Endothelial cell of umbilical vein (primary cell): Measurements from ENCODE around the gene SERTAD4. TPM values are rescaled to one million over a fixed set of nuclear protein-coding genes. Genes with fewer than 3 reads are reported as not detected.

Experiments
- BruUV-seq: library from RNA; stranded (reverse); fragments of 400-500 nt; replicated peaks from 2 replicates; lab custom pipeline; 2021; lab: Mats Ljungman, UMichigan
- CTCF ChIA-PET: fragments of 300-600, 350-600 bp; sonication (Branson Sonifier 250); formaldehyde crosslinking; loops from one replicate; lab custom pipeline; 2021; ENCODE audit warnings: antibody characterized with exemption, inconsistent platforms; lab: Charles Lee
- POLR2A ChIA-PET: fragments of 300-600, 350-600 bp; sonication (Branson Sonifier 250); formaldehyde crosslinking; loops from one replicate; lab custom pipeline; 2021; ENCODE audit warnings: antibody characterized with exemption, inconsistent platforms; lab: Charles Lee
- DNase-seq: peaks from one replicate; pipeline ENCODE4 v3.0.0-alpha.2; 2011; ENCODE audit warnings: low read depth, low spot score
- FAIRE-seq: peaks from 2 replicates; lab custom pipeline; 2011; peaks lifted over from hg19 to GRCh38; lab: Jason Lieb, UNC
- H2AFZ ChIP-seq: 2 replicates; pipeline ENCODE4 v1.6.0; 2012; ENCODE audit warnings: low read depth, low read length, control low read depth, inconsistent platforms
- H3K27ac ChIP-seq: 2 replicates; pipeline ENCODE4 v1.5.1; 2011; ENCODE audit warnings: low read depth, mild to moderate bottlenecking, control low read depth, low read length, moderate library complexity; ENCODE audit not compliant: insufficient read depth
- H3K27me3 ChIP-seq, 2 experiments: 2 replicates each; pipeline versions ENCODE4 v1.6.0 to v1.6.1; 2011; ENCODE audit warnings: low read length in 2 of 2, mixed read lengths in 1 of 2; ENCODE audit not compliant: control insufficient read depth in 2 of 2, insufficient read depth in 2 of 2
- H3K36me3 ChIP-seq, 2 experiments: 2 replicates in 1 of 2; 3 replicates in 1 of 2; pipeline ENCODE4 v1.5.1; 2011; ENCODE audit warnings: low read length in 2 of 2, mild to moderate bottlenecking in 1 of 2, moderate library complexity in 1 of 2; ENCODE audit not compliant: control insufficient read depth in 2 of 2, insufficient read depth in 2 of 2; ENCODE audit errors: extremely low read depth in 1 of 2
- H3K4me1 ChIP-seq: 3 replicates; pipeline ENCODE4 v1.5.1; 2011; ENCODE audit warnings: mild to moderate bottlenecking, low read length; ENCODE audit not compliant: control insufficient read depth, insufficient read depth; ENCODE audit errors: extremely low read depth
- H3K4me2 ChIP-seq: 2 replicates; pipeline ENCODE4 v1.6.1; 2011; ENCODE audit warnings: low read length, control low read depth, mixed read lengths; ENCODE audit not compliant: insufficient read depth
- H3K4me3 ChIP-seq, 3 experiments: fragments of 200-600 bp in 1 of 3; sonication (generic), shearing (Covaris generic) in 1 of 3; replicated peaks in 1 of 3; 2 replicates each; pipeline ENCODE4 v1.5.1; 2011 to 2016; ENCODE audit warnings: control low read depth in 3 of 3, low read length in 3 of 3, mild to moderate bottlenecking in 2 of 3, inconsistent platforms in 1 of 3, low read depth in 1 of 3, moderate library complexity in 1 of 3; ENCODE audit not compliant: insufficient read depth in 1 of 3
- H3K79me2 ChIP-seq: 2 replicates; pipeline ENCODE4 v1.6.0; 2012; ENCODE audit warnings: low read length, inconsistent platforms; ENCODE audit not compliant: control insufficient read depth, insufficient read depth
- H3K9ac ChIP-seq: replicated peaks from 2 replicates; pipeline ENCODE3; 2011; ENCODE audit warnings: low read length, control low read depth; ENCODE audit not compliant: insufficient read depth; ENCODE audit errors: extremely low read depth
- H3K9me1 ChIP-seq: replicated peaks from 3 replicates; pipeline ENCODE4 v1.6.0; 2011; ENCODE audit warnings: mild to moderate bottlenecking, low read length; ENCODE audit not compliant: control insufficient read depth, insufficient read depth; ENCODE audit errors: extremely low read depth
- H3K9me3 ChIP-seq: replicated peaks from 2 replicates; pipeline ENCODE4 v1.5.1; 2012; ENCODE audit warnings: low read length, inconsistent platforms; ENCODE audit not compliant: control insufficient read depth, insufficient read depth
- H4K20me1 ChIP-seq: replicated peaks from 2 replicates; pipeline ENCODE3; 2011; ENCODE audit warnings: mild to moderate bottlenecking, low read length; ENCODE audit not compliant: control insufficient read depth, insufficient read depth; ENCODE audit errors: extremely low read depth
- EZH2 ChIP-seq: IDR thresholded peaks from 2 replicates; pipeline ENCODE4 v1.6.1; 2012; ENCODE audit warnings: borderline replicate concordance, low read depth, mild to moderate bottlenecking, moderate library complexity, low read length, inconsistent platforms; ENCODE audit not compliant: severe bottlenecking
- FOS ChIP-seq: IDR thresholded peaks from 2 replicates; pipeline ENCODE4 v1.6.1; 2011; ENCODE audit warnings: mild to moderate bottlenecking, low read length, moderate library complexity, borderline replicate concordance; ENCODE audit not compliant: insufficient read depth
- GATA2 ChIP-seq: IDR thresholded peaks from 2 replicates; pipeline ENCODE4 v1.7.0; 2011; ENCODE audit warnings: low read depth, mild to moderate bottlenecking, moderate library complexity, mixed read lengths, low read length; ENCODE audit not compliant: insufficient read length, insufficient read depth
- JUN ChIP-seq: IDR thresholded peaks from 2 replicates; pipeline ENCODE4 v1.6.1; 2011; ENCODE audit warnings: borderline replicate concordance, low read depth; ENCODE audit not compliant: insufficient read length, insufficient read depth
- MYC ChIP-seq: IDR thresholded peaks from one replicate; pipeline ENCODE4 v1.6.1; 2011; ENCODE audit warnings: mild to moderate bottlenecking, low read depth, low read length
- POLR2A ChIP-seq: IDR thresholded peaks from 2 replicates; pipeline ENCODE4 v1.6.1; 2012; ENCODE audit warnings: low read depth, mild to moderate bottlenecking, control low read depth, low read length
- POLR2AphosphoS5 ChIP-seq: IDR thresholded peaks from 2 replicates; pipeline ENCODE4 v1.6.1; 2012; ENCODE audit warnings: low read depth, mild to moderate bottlenecking, control low read depth, low read length, moderate library complexity; ENCODE audit not compliant: insufficient read depth
- dilution Hi-C: fragments of 300-500 bp; cut with MboI; formaldehyde crosslinking; loops from one replicate; pipeline ENCODE4 v1.15.0; 2019; ENCODE audit warnings: low sequenced_read_pairs; ENCODE audit not compliant: extremely low pct_ligation_motif_present
- intact Hi-C: fragments of 100-400 bp; cut with micrococcal nuclease; formaldehyde crosslinking; loops from one replicate; pipeline ENCODE4 v1.10.0; 2022
- polyA plus RNA-seq, 4 experiments: library from polyadenylated mRNA; depleted of rRNA in 3 of 4; stranded (reverse) in 3 of 4; unstranded in 1 of 4; fragments of >200 nt; gene quantifications; 2 replicates each; pipeline versions ENCODE4 v1.2.1 to v1.2.3, GENCODE V29; 2011 to 2012; ENCODE audit warnings: missing spikeins in 1 of 4
- total RNA-seq: library from RNA; stranded (reverse); gene quantifications from 2 replicates; pipeline ENCODE4 v1.2.3, GENCODE V29; 2021
- TF ChIP-seq, protein P1 (sequence below), 2 donors: IDR thresholded peaks; 1 replicate in 1 of 2; 2 replicates in 1 of 2; pipeline ENCODE4 v1.5.1; 2011; ENCODE audit warnings: low read length in 2 of 2, mild to moderate bottlenecking in 2 of 2, moderate library complexity in 2 of 2, control low read depth in 1 of 2, inconsistent platforms in 1 of 2, low read depth in 1 of 2; ENCODE audit not compliant: insufficient read depth in 1 of 2; ENCODE audit errors: extremely low read depth in 1 of 2
- TF ChIP-seq, protein P2 (sequence below): IDR thresholded peaks from 2 replicates; pipeline ENCODE4 v1.6.1; 2011; ENCODE audit not compliant: insufficient read depth, insufficient read length

The SERTAD4 gene
- total and polyA plus RNA-seq, 2 donors (not counting 3 experiments of a cell fraction or from before 2014, with no cell fraction given) = 4.0 to 11.3 TPM

GRCh38 chr1:210189426-210189825 lies 43.2 kb upstream of the SERTAD4 start:
- FAIRE-seq (no peak), DNase-seq (no peak)
- intact Hi-C loops = no loop called here
- BruUV-seq = no TSS peak
- dilution Hi-C loops = no loop called here
- Histone ChIP-seq H3K4me2 (no peak overlapping the region), H3K4me1 (no peaks in the 10 kb centered on the region), H3K9ac (no peak overlapping the region), H4K20me1 (no peaks in the 10 kb centered on the region), H2AFZ (no peak overlapping the region), H3K27ac (no peak overlapping the region), H3K36me3 (no peaks in the 10 kb centered on the region), H3K9me3 (no peaks in the 10 kb centered on the region), H3K27me3 (no peaks in the 10 kb centered on the region), H3K79me2 (no peaks in the 10 kb centered on the region), H3K9me1 (no peaks in the 10 kb centered on the region), H3K4me3 (no peak overlapping the region)
- ChIA-PET CTCF (no interaction called here), POLR2A (no interaction called here)
- TF ChIP-seq, protein P1, sequence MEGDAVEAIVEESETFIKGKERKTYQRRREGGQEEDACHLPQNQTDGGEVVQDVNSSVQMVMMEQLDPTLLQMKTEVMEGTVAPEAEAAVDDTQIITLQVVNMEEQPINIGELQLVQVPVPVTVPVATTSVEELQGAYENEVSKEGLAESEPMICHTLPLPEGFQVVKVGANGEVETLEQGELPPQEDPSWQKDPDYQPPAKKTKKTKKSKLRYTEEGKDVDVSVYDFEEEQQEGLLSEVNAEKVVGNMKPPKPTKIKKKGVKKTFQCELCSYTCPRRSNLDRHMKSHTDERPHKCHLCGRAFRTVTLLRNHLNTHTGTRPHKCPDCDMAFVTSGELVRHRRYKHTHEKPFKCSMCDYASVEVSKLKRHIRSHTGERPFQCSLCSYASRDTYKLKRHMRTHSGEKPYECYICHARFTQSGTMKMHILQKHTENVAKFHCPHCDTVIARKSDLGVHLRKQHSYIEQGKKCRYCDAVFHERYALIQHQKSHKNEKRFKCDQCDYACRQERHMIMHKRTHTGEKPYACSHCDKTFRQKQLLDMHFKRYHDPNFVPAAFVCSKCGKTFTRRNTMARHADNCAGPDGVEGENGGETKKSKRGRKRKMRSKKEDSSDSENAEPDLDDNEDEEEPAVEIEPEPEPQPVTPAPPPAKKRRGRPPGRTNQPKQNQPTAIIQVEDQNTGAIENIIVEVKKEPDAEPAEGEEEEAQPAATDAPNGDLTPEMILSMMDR (IDR thresholded peaks at IDR 0.05; ENCODE audit: extremely low read depth in 1 of 2, insufficient read depth in 1 of 2, low read depth in 1 of 2, low read length in 2 of 2) = no peak
- TF ChIP-seq JUN (no peak), GATA2 (no peak), EZH2 (no peak), POLR2A (no peak), FOS (no peak), MYC (no peak), POLR2AphosphoS5 (no peak)
- TF ChIP-seq, protein P2, sequence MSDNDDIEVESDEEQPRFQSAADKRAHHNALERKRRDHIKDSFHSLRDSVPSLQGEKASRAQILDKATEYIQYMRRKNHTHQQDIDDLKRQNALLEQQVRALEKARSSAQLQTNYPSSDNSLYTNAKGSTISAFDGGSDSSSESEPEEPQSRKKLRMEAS = no peak
